Activated T-helper 2 cell treated with anti-CD3 and anti-CD28 coated beads, Interferon-gamma antibody, Interleukin-2, Interleukin-4, amounts not matched to agents 10 μg/mL and 5 μg/mL and 100 μg/mL, durations not matched to agents 14 hours and 24 hours and 36 hours (primary cell): Measurements from ENCODE around the gene FASTKD2. TPM values are rescaled to one million over a fixed set of nuclear protein-coding genes. Genes with fewer than 3 reads are reported as not detected.

Source experiments
- DNase-seq: peaks from one replicate; pipeline ENCODE4 v3.0.0; 2021; ENCODE audit warnings: low spot score
- H3K27ac Mint-ChIP-seq: one replicate; pipeline ENCODE4 v1.8.0; 2021; ENCODE audit warnings: mixed read lengths
- H3K27me3 Mint-ChIP-seq: one replicate; pipeline ENCODE4 v1.8.0; 2021; ENCODE audit warnings: low read depth, mixed read lengths
- H3K36me3 Mint-ChIP-seq: one replicate; pipeline ENCODE4 v1.8.0; 2021; ENCODE audit warnings: low read depth, mixed read lengths
- H3K4me1 Mint-ChIP-seq: one replicate; pipeline ENCODE4 v1.8.0; 2021; ENCODE audit warnings: low read depth, mixed read lengths
- H3K4me3 Mint-ChIP-seq: one replicate; pipeline ENCODE4 v1.8.0; 2021; ENCODE audit warnings: low read depth, mild to moderate bottlenecking, moderate library complexity, mixed read lengths
- H3K9me3 Mint-ChIP-seq: one replicate; pipeline ENCODE4 v1.8.0; 2021; ENCODE audit warnings: mixed read lengths
- intact Hi-C: fragments of 100-400 bp; cut with micrococcal nuclease; formaldehyde crosslinking; loops from one replicate; pipeline ENCODE4 v1.15.1; 2023
- total RNA-seq: library from RNA; stranded (reverse); gene quantifications from 2 replicates; pipeline ENCODE4 v1.2.3, GENCODE V29; 2022

Gene FASTKD2
- total RNA-seq, 1 donor from 2014 or later = 34.5 TPM

GRCh38 chr2:206764673-206765241 lies 649 bp upstream of the FASTKD2 start:
- no peaks in the 10 kb centered on the region for H3K9me3 Mint-ChIP-seq
- no peak for DNase-seq
- peaks cover 21% of the 10 kb centered on the region for H3K36me3 Mint-ChIP-seq
- peak overlapping the region; percentile 94 for H3K4me3 Mint-ChIP-seq
- intact Hi-C loops = loop anchor here (1.0 to 10.0 kb wide), 5 partner anchors 400 to 1490 kb away; partner anchors contain the start of genes CREB1, IDH1, INO80D and KLF7
- H3K27me3 Mint-ChIP-seq = peaks cover 3% of the 10 kb centered on the region
- peak overlapping the region; percentile 97 for H3K27ac Mint-ChIP-seq
- H3K4me1 Mint-ChIP-seq = peaks cover 27% of the 10 kb centered on the region

DNA sequence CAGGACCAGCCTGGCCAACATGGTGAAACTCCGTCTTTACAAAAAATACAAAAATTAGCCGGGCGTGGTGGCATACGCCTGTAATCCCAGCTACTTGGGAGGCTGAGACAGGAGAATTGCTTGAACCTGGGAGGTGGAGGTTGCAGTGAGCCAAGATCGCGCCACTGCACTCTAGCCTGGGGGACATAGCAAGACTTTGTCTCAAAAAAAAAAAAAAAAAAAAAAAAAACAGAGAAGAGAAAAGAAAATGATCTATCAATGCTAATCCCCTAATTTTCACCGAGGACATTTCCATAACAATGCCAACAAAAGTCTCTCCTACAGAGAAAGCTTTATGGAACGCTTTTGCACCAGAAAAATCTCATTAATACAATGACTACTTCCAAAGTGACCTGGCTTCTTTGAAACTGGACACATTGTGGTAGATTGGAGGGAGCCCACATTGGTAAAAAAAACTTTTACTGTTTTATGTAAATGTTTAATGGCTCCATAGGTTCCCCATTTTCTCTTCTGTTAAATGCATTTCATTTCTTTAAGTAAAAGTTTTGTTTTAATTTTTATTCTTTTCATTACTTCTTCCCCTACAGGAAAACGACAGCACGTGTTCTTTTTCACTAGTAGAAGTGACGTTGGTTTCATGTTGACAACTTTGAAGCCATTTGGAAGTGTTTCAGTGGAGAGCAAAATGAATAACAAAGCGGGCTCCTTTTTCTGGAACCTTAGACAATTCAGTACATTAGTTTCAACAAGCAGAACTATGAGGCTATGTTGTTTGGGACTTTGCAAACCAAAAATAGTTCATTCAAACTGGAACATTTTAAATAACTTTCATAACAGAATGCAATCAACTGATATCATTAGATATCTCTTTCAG lies 888 bp downstream of the FASTKD2 start:
- H3K4me1 Mint-ChIP-seq = peaks cover 29% of the 10 kb centered on the region
- peak overlapping the region; percentile 94 for H3K4me3 Mint-ChIP-seq
- peak overlapping the region; percentile 97 for H3K27ac Mint-ChIP-seq
- intact Hi-C loops = loop anchor here (10.0 kb wide), 3 partner anchors 399 to 1489 kb away; partner anchors contain the start of genes IDH1, INO80D and KLF7
- H3K27me3 Mint-ChIP-seq = peaks cover 3% of the 10 kb centered on the region
- H3K9me3 Mint-ChIP-seq = no peaks in the 10 kb centered on the region
- DNase-seq = no peak
- H3K36me3 Mint-ChIP-seq = peaks cover 34% of the 10 kb centered on the region

- Mint-ChIP-seq H3K27me3 (no peaks in the 10 kb centered on the region), H3K27ac (no peak overlapping the region), H3K36me3 (peaks cover 93% of the 10 kb centered on the region), H3K4me3 (no peak overlapping the region), H3K4me1 (peaks cover 14% of the 10 kb centered on the region), H3K9me3 (peaks cover 30% of the 10 kb centered on the region)
- intact Hi-C loops = no loop called here
- DNase-seq = no peak
Measured at GRCh38 chr2:206774871-206775270, 9.5 kb downstream of the FASTKD2 start.

- no peak overlapping the region for H3K4me3 Mint-ChIP-seq
- peaks cover 41% of the 10 kb centered on the region for H3K9me3 Mint-ChIP-seq
- H3K36me3 Mint-ChIP-seq = peaks cover 94% of the 10 kb centered on the region
- H3K4me1 Mint-ChIP-seq = peaks cover 12% of the 10 kb centered on the region
- H3K27ac Mint-ChIP-seq = no peak overlapping the region
- intact Hi-C loops = no loop called here
- DNase-seq = no peak
- H3K27me3 Mint-ChIP-seq = no peaks in the 10 kb centered on the region
Measured at GRCh38 chr2:206776432-206776831, 11.0 kb downstream of the FASTKD2 start.

DNA sequence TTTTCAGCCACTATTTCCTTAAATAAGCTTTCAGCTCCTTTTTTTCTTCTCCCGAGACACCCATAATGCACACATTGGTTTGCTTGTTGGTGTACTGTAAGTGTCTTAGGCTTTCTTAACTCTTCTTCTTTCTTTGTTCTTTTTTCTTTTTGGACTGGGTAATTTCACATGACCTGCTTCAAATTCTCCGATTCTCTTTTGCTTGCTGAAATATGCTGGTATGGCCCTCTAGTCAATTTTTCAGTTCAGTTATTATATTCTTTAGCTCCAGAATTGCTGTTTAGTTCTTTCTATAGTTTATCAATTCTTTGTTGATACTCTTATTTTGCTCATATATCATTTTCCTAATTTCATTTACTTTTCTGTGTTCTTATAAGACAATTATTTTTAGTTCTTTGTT lies 15.3 kb downstream of the FASTKD2 start:
- Mint-ChIP-seq H3K9me3 (peaks cover 39% of the 10 kb centered on the region), H3K27me3 (no peaks in the 10 kb centered on the region), H3K4me1 (peaks cover 17% of the 10 kb centered on the region), H3K36me3 (peaks cover 92% of the 10 kb centered on the region), H3K4me3 (no peak overlapping the region), H3K27ac (no peak overlapping the region)
- DNase-seq = no peak
- intact Hi-C loops = loop anchor here (2.0 kb wide), 1 partner anchor 86 kb away; no protein-coding TSS in a partner anchor

GRCh38 chr2:206783718-206784117 lies 18.3 kb downstream of the FASTKD2 start:
- H3K36me3 Mint-ChIP-seq = peaks cover 81% of the 10 kb centered on the region
- H3K4me1 Mint-ChIP-seq = peaks cover 12% of the 10 kb centered on the region
- peaks cover 20% of the 10 kb centered on the region for H3K9me3 Mint-ChIP-seq
- H3K27ac Mint-ChIP-seq = no peak overlapping the region
- intact Hi-C loops = no loop called here
- no peak for DNase-seq
- no peaks in the 10 kb centered on the region for H3K27me3 Mint-ChIP-seq
- H3K4me3 Mint-ChIP-seq = no peak overlapping the region

DNA sequence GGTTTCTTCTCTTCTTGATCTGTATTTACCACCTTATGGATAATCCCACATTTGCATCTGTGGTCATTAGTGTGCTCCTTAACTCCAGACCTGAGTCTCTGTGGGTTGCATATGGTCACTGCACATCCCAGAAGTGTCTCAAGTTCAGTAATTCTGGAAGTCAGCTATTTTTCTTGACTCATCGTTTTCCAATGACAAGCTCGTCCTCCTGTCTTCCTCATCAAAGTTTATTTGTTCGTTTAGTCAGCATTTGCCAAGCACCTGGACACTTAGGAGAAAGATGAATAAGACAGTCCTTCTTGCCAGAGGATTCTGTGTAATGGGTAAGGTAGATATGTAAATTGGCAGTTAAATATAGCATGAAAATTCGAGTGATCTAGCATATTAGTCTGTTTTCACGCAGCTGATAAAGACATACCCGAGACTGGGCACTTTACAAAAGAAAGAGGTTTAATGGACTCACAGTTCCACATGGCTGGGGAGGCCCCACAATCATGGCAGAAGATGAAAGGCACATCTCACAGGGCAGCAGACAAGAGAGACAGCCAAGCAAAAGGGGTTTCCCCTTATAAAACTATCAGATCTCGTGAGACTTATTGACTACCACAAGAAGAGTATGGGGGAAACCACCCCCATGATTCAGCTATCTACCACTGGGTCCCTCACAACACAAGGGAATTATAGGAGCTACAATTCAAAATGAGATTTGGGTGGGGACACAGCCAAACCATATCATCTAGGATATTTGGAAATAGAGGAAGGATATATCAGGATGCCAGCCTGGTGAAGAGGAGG lies 19.4 kb downstream of the FASTKD2 start:
- no peak overlapping the region for H3K27ac Mint-ChIP-seq

DNA sequence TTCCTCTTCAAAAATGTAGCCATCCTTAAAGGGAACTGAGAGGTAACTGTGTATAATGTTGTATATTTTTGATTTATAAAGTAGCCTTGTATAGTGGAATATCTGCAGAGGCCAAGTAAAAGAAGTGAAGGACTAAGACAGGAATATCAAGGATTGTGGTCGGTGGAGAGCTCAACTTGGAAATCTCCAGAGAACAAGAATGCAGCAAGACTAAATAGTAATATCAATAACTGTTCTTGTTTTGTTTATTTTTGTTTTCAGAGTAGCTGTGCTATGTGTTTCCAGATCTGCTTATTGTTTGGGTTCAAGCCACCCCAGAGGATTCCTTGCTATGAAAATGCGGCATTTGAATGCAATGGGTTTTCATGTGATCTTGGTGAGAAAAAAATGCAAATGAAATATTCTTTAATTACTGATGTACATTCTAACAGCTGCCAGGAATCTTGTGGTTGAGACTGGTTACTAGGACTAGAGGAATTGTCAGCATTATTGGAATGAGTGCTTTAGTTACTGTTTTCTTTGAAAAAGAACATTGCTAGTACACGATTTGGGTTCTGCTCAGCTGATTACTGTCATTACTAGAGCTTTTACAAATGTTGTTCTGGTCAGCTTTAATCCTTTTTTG lies 25.0 kb downstream of the FASTKD2 start:
- H3K9me3 Mint-ChIP-seq = no peaks in the 10 kb centered on the region
- peaks cover 61% of the 10 kb centered on the region for H3K36me3 Mint-ChIP-seq
- no peak overlapping the region for H3K4me3 Mint-ChIP-seq
- intact Hi-C loops = loop anchor here (10.0 kb wide), 1 partner anchor 374 kb away; the partner anchor contains the start of gene KLF7
- peaks cover 2% of the 10 kb centered on the region for H3K4me1 Mint-ChIP-seq
- H3K27me3 Mint-ChIP-seq = no peaks in the 10 kb centered on the region
- H3K27ac Mint-ChIP-seq = no peak overlapping the region
- DNase-seq = no peak

More for the DNA sequence above, 19.4 kb downstream of the FASTKD2 start:
- no peak for DNase-seq
- peaks cover 81% of the 10 kb centered on the region for H3K36me3 Mint-ChIP-seq
- no peak overlapping the region for H3K4me3 Mint-ChIP-seq
- H3K4me1 Mint-ChIP-seq = peaks cover 12% of the 10 kb centered on the region
- intact Hi-C loops = no loop called here
- H3K27me3 Mint-ChIP-seq = no peaks in the 10 kb centered on the region
- peaks cover 12% of the 10 kb centered on the region for H3K9me3 Mint-ChIP-seq

GRCh38 chr2:206792645-206793044 lies 27.2 kb downstream of the FASTKD2 start:
- Mint-ChIP-seq H3K4me1 (peaks cover 2% of the 10 kb centered on the region), H3K27me3 (no peaks in the 10 kb centered on the region), H3K4me3 (no peak overlapping the region), H3K36me3 (peaks cover 45% of the 10 kb centered on the region), H3K27ac (no peak overlapping the region), H3K9me3 (no peaks in the 10 kb centered on the region)
- intact Hi-C loops = loop anchor here (10.0 kb wide), 1 partner anchor 372 kb away; the partner anchor contains the start of gene KLF7
- no peak for DNase-seq

GRCh38 chr2:206797376-206797775 lies 32.0 kb downstream of the FASTKD2 start:
- no peak for DNase-seq
- H3K36me3 Mint-ChIP-seq = peaks cover 4% of the 10 kb centered on the region
- H3K4me1 Mint-ChIP-seq = peaks cover 20% of the 10 kb centered on the region
- H3K9me3 Mint-ChIP-seq = no peaks in the 10 kb centered on the region
- H3K4me3 Mint-ChIP-seq = no peak overlapping the region
- intact Hi-C loops = loop anchor here (10.0 kb wide), 1 partner anchor 367 kb away; the partner anchor contains the start of gene KLF7
- H3K27ac Mint-ChIP-seq = no peak overlapping the region
- H3K27me3 Mint-ChIP-seq = no peaks in the 10 kb centered on the region

DNA sequence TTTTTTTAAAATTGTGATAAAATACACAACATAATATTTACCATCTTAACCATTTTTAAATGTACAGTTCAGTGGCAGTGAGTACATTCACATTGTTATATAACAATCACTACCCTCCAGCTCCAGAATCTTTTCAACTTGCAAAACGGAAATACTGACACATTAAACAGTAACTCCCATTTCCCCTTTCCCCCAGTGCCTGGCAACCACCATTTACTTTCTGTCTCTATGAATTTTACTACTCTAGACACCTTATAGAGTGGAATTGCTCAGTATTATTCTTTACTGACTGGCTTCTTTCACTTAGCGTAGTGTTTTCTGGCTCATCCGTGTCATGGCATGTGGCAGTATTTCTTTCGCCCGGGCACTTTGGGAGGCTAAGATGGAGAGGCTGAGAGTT lies 32.6 kb downstream of the FASTKD2 start:
- Mint-ChIP-seq H3K27ac (no peak overlapping the region), H3K36me3 (no peaks in the 10 kb centered on the region), H3K27me3 (no peaks in the 10 kb centered on the region), H3K4me1 (peaks cover 20% of the 10 kb centered on the region), H3K4me3 (no peak overlapping the region), H3K9me3 (no peaks in the 10 kb centered on the region)
- intact Hi-C loops = loop anchor here (10.0 kb wide), 1 partner anchor 367 kb away; the partner anchor contains the start of gene KLF7
- DNase-seq = no peak

- no peak overlapping the region for H3K4me3 Mint-ChIP-seq
- peaks cover 20% of the 10 kb centered on the region for H3K4me1 Mint-ChIP-seq
- no peak for DNase-seq
- no peaks in the 10 kb centered on the region for H3K36me3 Mint-ChIP-seq
- H3K27me3 Mint-ChIP-seq = no peaks in the 10 kb centered on the region
- intact Hi-C loops = loop anchor here (1.0 to 10.0 kb wide), 2 partner anchors 366 to 706 kb away; partner anchors contain the start of gene KLF7
- no peak overlapping the region for H3K27ac Mint-ChIP-seq
- no peaks in the 10 kb centered on the region for H3K9me3 Mint-ChIP-seq
Measured at GRCh38 chr2:206799083-206799482, 33.7 kb downstream of the FASTKD2 start.
